ENCODE data around the gene PLG.
A peak's percentile ranks its signal among the peaks of the same experiment; 100 is the strongest.

Gene PLG

GRCh38 chr6:160789263-160790027, 87.4 kb downstream of the PLG start:
- no peak overlapping the region for H3K4me3 ChIP-seq (replicated peaks in 1 of 2; ENCODE audit: low read depth in 2 of 2, low read length in 2 of 2)
- no peak for DNase-seq (ENCODE audit: low read depth in 2 of 2)
- TF ChIP-seq CTCF (IDR thresholded peaks at IDR 0.05; ENCODE audit: low read depth, low read length): no peak

GRCh38 chr6:160790028-160790792, 88.2 kb downstream of the PLG start:
- no peak overlapping the region for H3K4me3 ChIP-seq (replicated peaks in 1 of 2; ENCODE audit: low read depth in 2 of 2, low read length in 2 of 2)
- no peak for TF ChIP-seq CTCF (IDR thresholded peaks at IDR 0.05; ENCODE audit: low read depth, low read length)
- DNase-seq (ENCODE audit: low read depth in 2 of 2): peak in 1 of 2 donors; percentile 4

GRCh38 chr6:160791459-160791858, 89.4 kb downstream of the PLG start:
- no peak for TF ChIP-seq CTCF (IDR thresholded peaks at IDR 0.05; ENCODE audit: low read depth, low read length)
- DNase-seq (ENCODE audit: low read depth in 2 of 2): no peak
- no peak overlapping the region for H3K4me3 ChIP-seq (replicated peaks in 1 of 2; ENCODE audit: low read depth in 2 of 2, low read length in 2 of 2)

GRCh38 chr6:160791981-160792418, 90.0 kb downstream of the PLG start:
- no peak overlapping the region for H3K4me3 ChIP-seq (replicated peaks in 1 of 2; ENCODE audit: low read depth in 2 of 2, low read length in 2 of 2)
- no peak for DNase-seq (ENCODE audit: low read depth in 2 of 2)
- no peak for TF ChIP-seq CTCF (IDR thresholded peaks at IDR 0.05; ENCODE audit: low read depth, low read length)

- TF ChIP-seq CTCF (IDR thresholded peaks at IDR 0.05; ENCODE audit: low read depth, low read length): no peak
- H3K4me3 ChIP-seq (replicated peaks in 1 of 2; ENCODE audit: low read depth in 2 of 2, low read length in 2 of 2): no peak overlapping the region
- no peak for DNase-seq (ENCODE audit: low read depth in 2 of 2)
These were observed 90.7 kb downstream of the PLG start for GRCh38 chr6:160792708-160793107.

GRCh38 chr6:160793652-160794051, 91.6 kb downstream of the PLG start:
- no peak for TF ChIP-seq CTCF (IDR thresholded peaks at IDR 0.05; ENCODE audit: low read depth, low read length)
- DNase-seq (ENCODE audit: low read depth in 2 of 2): no peak
- H3K4me3 ChIP-seq (replicated peaks in 1 of 2; ENCODE audit: low read depth in 2 of 2, low read length in 2 of 2): no peak overlapping the region

Measured in cardiac fibroblast (primary cell).